GM12865 (cell line): ENCODE data around the gene KBTBD3.

Experiments
- DNase-seq: peaks from one replicate; pipeline ENCODE4 v3.0.0; 2010; ENCODE audit warnings: low read depth
- H3K4me3 ChIP-seq: 2 replicates; pipeline ENCODE4 v1.5.1; 2011; ENCODE audit warnings: mild to moderate bottlenecking, low read depth, low read length, control low read depth
- TF ChIP-seq, protein P1 (sequence below): IDR thresholded peaks from 2 replicates; pipeline ENCODE4 v1.5.1; 2011; ENCODE audit warnings: low read length, control low read depth, low read depth, inconsistent platforms; ENCODE audit not compliant: insufficient read depth; ENCODE audit errors: missing control alignments

KBTBD3 gene

GRCh38 chr11:106092446-106092845 is 15.3 kb upstream of the KBTBD3 start:
- no peak for DNase-seq
- TF ChIP-seq, protein P1, sequence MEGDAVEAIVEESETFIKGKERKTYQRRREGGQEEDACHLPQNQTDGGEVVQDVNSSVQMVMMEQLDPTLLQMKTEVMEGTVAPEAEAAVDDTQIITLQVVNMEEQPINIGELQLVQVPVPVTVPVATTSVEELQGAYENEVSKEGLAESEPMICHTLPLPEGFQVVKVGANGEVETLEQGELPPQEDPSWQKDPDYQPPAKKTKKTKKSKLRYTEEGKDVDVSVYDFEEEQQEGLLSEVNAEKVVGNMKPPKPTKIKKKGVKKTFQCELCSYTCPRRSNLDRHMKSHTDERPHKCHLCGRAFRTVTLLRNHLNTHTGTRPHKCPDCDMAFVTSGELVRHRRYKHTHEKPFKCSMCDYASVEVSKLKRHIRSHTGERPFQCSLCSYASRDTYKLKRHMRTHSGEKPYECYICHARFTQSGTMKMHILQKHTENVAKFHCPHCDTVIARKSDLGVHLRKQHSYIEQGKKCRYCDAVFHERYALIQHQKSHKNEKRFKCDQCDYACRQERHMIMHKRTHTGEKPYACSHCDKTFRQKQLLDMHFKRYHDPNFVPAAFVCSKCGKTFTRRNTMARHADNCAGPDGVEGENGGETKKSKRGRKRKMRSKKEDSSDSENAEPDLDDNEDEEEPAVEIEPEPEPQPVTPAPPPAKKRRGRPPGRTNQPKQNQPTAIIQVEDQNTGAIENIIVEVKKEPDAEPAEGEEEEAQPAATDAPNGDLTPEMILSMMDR = no peak
- no peak overlapping the region for H3K4me3 ChIP-seq

DNA sequence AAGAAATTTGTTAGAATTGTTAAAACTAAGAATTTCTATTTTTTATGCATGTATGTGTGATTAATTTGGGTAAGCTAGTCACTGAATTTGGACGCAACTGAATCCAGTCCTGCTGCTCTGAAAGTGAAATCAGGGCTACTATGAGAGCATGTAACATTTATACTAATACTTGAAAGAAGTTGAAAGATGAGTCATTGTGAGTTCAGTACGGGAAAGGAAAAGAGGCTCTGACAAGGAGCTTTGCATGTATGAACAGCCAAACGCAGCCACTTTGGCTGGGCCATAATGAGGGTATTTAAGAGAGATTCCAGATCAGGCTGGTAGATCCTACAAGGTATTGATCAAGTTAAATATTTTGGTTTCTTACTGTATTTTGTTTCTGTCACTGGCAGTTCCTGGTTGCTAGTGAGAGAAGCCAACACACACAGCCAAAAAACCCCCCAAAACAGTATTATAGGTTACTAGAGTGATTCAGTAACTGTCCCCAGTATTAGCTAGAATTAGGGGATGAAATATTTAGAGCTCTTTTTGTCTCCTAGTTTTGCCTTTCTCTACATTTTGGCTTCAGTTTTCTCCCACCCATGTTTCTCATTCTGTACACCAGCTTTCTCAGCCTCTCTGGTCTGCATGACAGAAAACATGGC is 14.5 kb upstream of the KBTBD3 start:
- TF ChIP-seq, protein P1 = no peak
- no peak overlapping the region; the same call in 1 of the 2 replicates for H3K4me3 ChIP-seq
- DNase-seq = peak; percentile 85

GRCh38 chr11:106088896-106089295 is 11.7 kb upstream of the KBTBD3 start:
- DNase-seq = no peak
- H3K4me3 ChIP-seq = no peak overlapping the region
- TF ChIP-seq, protein P1 = no peak

DNA sequence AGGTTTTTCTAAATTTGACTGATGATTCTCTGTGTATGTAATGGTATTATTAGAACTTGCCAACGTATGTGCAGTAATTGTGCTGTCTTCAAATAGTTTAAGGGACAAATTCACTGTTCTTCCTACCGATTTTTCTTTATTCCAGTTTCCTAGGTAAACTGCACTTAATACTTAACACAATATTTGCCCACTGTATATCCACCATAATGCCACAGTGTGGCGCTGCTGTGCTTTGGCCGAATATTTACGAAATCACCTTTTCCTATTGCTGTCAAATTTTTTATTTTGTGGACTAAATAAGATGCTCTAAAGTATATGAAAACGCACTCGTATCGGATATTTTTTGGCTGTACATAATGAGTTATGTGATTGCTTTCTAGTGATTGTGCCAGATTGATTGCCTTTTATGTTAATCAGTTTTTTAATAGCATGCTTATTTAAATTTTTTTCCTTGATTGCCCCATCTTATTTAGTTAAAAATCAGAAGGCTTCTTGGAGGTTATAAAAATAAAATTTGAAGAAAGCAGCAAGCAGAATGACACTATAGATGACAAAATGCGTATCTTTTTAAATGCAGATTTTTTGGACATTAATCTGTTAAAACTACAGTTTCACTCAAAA is 10.8 kb upstream of the KBTBD3 start:
- DNase-seq = peak; percentile 61
- no peak overlapping the region for H3K4me3 ChIP-seq
- TF ChIP-seq, protein P1 = peak; percentile 69

- no peak overlapping the region for H3K4me3 ChIP-seq
- TF ChIP-seq, protein P1 = no peak
- DNase-seq = no peak
These were observed 9.7 kb upstream of the KBTBD3 start for GRCh38 chr11:106086850-106087249.

DNA sequence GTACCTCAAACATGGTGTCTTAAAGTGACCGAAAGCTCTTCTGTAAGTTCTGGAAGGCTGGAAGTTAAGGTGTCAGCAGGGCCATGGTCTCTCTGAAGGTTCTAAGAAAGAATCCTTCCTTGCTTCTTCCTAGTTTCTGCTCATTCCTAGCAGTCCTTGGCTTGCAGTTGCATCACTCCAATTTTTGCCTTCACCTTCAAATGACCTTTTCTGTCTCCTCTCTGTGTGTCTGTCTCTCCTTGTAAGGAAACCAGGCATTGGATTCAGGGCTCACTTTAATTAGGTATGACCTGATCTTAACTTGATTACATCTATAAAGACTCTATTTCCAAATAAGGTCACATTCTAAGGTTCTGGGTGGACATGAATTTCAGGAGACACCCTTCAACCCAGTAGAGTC is 9.0 kb upstream of the KBTBD3 start:
- no peak overlapping the region for H3K4me3 ChIP-seq
- no peak for DNase-seq
- TF ChIP-seq, protein P1 = no peak
